GM19397 (cell line): ENCODE data around the gene EIF4G3.
"Not testable (repeated sequence)": the region's sequence is repeated elsewhere in the genome, so short reads cannot be mapped to it uniquely, and the experiment has no call there.

Experiments used
- ATAC-seq: cut with Tn5 transposase; IDR thresholded peaks from one replicate; pipeline ENCODE4 v1.9.1; 2021; ENCODE audit warnings: mild to moderate bottlenecking, moderate library complexity; ENCODE audit not compliant: unreplicated experiment

EIF4G3 gene

GRCh38 chr1:21153388-21153787, 23.3 kb downstream of the EIF4G3 start:
- no peak for ATAC-seq

GRCh38 chr1:21152423-21153100, 24.1 kb downstream of the EIF4G3 start:
- no peak for ATAC-seq

GRCh38 chr1:21149855-21150432, 26.8 kb downstream of the EIF4G3 start:
- ATAC-seq = no peak

- ATAC-seq = no peak
Measured at GRCh38 chr1:21149430-21149854, 27.3 kb downstream of the EIF4G3 start.

GRCh38 chr1:21143752-21144151, 32.9 kb downstream of the EIF4G3 start:
- no peak for ATAC-seq

- no peak for ATAC-seq
Measured at GRCh38 chr1:21143138-21143537, 33.6 kb downstream of the EIF4G3 start.

- ATAC-seq = no peak
Measured at GRCh38 chr1:21141030-21141429, 35.7 kb downstream of the EIF4G3 start.

- ATAC-seq = no peak
Measured at GRCh38 chr1:21139601-21140000, 37.1 kb downstream of the EIF4G3 start.

GRCh38 chr1:21136344-21136743, 40.4 kb downstream of the EIF4G3 start:
- ATAC-seq = not testable (repeated sequence)

- no peak for ATAC-seq
Measured at GRCh38 chr1:21131200-21131599, 45.5 kb downstream of the EIF4G3 start.

GRCh38 chr1:21129407-21129806, 47.3 kb downstream of the EIF4G3 start:
- ATAC-seq = no peak

GRCh38 chr1:21126324-21126723, 50.4 kb downstream of the EIF4G3 start:
- ATAC-seq = no peak

GRCh38 chr1:21124846-21125245, 51.9 kb downstream of the EIF4G3 start:
- no peak for ATAC-seq

- ATAC-seq = no peak
Measured at GRCh38 chr1:21123287-21123948, 53.3 kb downstream of the EIF4G3 start.

GRCh38 chr1:21121764-21122471, 54.8 kb downstream of the EIF4G3 start:
- ATAC-seq = no peak

- ATAC-seq = no peak
Measured at GRCh38 chr1:21118167-21118566, 58.5 kb downstream of the EIF4G3 start.

- no peak for ATAC-seq
Measured at GRCh38 chr1:21117597-21118001, 59.1 kb downstream of the EIF4G3 start.

- no peak for ATAC-seq
Measured at GRCh38 chr1:21117159-21117558, 59.5 kb downstream of the EIF4G3 start.

GRCh38 chr1:21115098-21115760, 61.5 kb downstream of the EIF4G3 start:
- no peak for ATAC-seq

GRCh38 chr1:21114431-21114830, 62.3 kb downstream of the EIF4G3 start:
- no peak for ATAC-seq

GRCh38 chr1:21110163-21110562, 66.5 kb downstream of the EIF4G3 start:
- ATAC-seq = no peak
